Lung (tissue), 12 donors: ENCODE measurements around the gene SMCO4. TPM values are rescaled to one million over a fixed set of nuclear protein-coding genes. Genes with fewer than 3 reads are reported as not detected.
A peak's percentile ranks its signal among the peaks of the same experiment; 100 is the strongest.

ENCODE experiments used
- ATAC-seq: fragments of 200-7000 bp; cut with Tn5 transposase; one replicate; pipeline ENCODE4 v1.9.1; 2020; ENCODE audit warnings: moderate number of reproducible peaks; ENCODE audit not compliant: insufficient read depth, low FRiP score
- DNase-seq, 3 donors: peaks; one replicate each; pipeline ENCODE4 v3.0.0-alpha.2; 2013 to 2017
- H3K27ac ChIP-seq, 2 donors: one replicate each; pipeline ENCODE4 v1.5.1; 2013; ENCODE audit warnings: mild to moderate bottlenecking in 2 of 2, moderate library complexity in 2 of 2, control low read depth in 1 of 2, inconsistent platforms in 1 of 2, low read depth in 1 of 2, low read length in 1 of 2
- H3K27me3 ChIP-seq, 3 donors: one replicate each; pipeline ENCODE4 v1.5.1; 2013; ENCODE audit warnings: low read length in 2 of 3; ENCODE audit not compliant: control insufficient read depth in 3 of 3, insufficient read depth in 3 of 3
- H3K36me3 ChIP-seq, 4 donors: one replicate each; pipeline ENCODE4 v1.5.1; 2013; ENCODE audit warnings: low read length in 4 of 4, mild to moderate bottlenecking in 1 of 4, moderate library complexity in 1 of 4; ENCODE audit not compliant: control insufficient read depth in 4 of 4, insufficient read depth in 4 of 4
- H3K4me1 ChIP-seq, 5 donors: one replicate each; pipeline ENCODE4 v1.5.1; 2013; ENCODE audit warnings: low read length in 5 of 5, mild to moderate bottlenecking in 2 of 5, moderate library complexity in 1 of 5; ENCODE audit not compliant: control insufficient read depth in 5 of 5, insufficient read depth in 5 of 5
- H3K4me3 ChIP-seq: one replicate; pipeline ENCODE4 v1.5.1; 2013; ENCODE audit warnings: mild to moderate bottlenecking, control low read depth, moderate library complexity
- H3K9ac ChIP-seq, 2 donors: one replicate each; pipeline ENCODE4 v1.5.1; 2013; ENCODE audit warnings: low read length in 2 of 2, control low read depth in 1 of 2; ENCODE audit not compliant: insufficient read depth in 1 of 2
- H3K9me3 ChIP-seq, 4 donors: one replicate each; pipeline ENCODE4 v1.5.1; 2013; ENCODE audit warnings: low read length in 3 of 4, mild to moderate bottlenecking in 1 of 4, moderate library complexity in 1 of 4; ENCODE audit not compliant: control insufficient read depth in 4 of 4, insufficient read depth in 3 of 4
- WGBS, 2 donors: extraction: QIAGEN DNeasy Blood & Tissue Kit; methylation state at CpG; one replicate each; pipeline ENCODE4 v1.1.7; 2013; 5-methylcytosine and 5-hydroxymethylcytosine counted together
- polyA plus RNA-seq, 2 donors: library from polyadenylated mRNA; stranded (reverse); fragments of 200-250 nt; gene quantifications; one replicate each; pipeline ENCODE4 v1.2.1, GENCODE V29; 2013
- total RNA-seq, 2 donors: library from RNA; depleted of rRNA in 1 of 2; stranded (reverse); fragments of >200 nt in 1 of 2; gene quantifications; one replicate each; pipeline ENCODE4 v1.2.1, GENCODE V29; 2014 to 2021
- TF ChIP-seq, protein P1 (sequence below): IDR thresholded peaks from 2 replicates; pipeline ENCODE4 v1.5.1; 2012; ENCODE audit warnings: mild to moderate bottlenecking; ENCODE audit errors: control extremely low read depth, extremely low read depth
- donor health status: control.
- donor health status: control.
- donor health status: Bipolar disorder and iron deficiency.
- donor health status: healthy.
- donor health status: DM: yes; HTN: yes; CAD: no.

Gene SMCO4
- total and polyA plus RNA-seq, 4 donors: 27.0 to 132 (median 43.6) TPM

GRCh38 chr11:93540337-93540736, 2.9 kb downstream of the SMCO4 start:
- TF ChIP-seq, protein P1, sequence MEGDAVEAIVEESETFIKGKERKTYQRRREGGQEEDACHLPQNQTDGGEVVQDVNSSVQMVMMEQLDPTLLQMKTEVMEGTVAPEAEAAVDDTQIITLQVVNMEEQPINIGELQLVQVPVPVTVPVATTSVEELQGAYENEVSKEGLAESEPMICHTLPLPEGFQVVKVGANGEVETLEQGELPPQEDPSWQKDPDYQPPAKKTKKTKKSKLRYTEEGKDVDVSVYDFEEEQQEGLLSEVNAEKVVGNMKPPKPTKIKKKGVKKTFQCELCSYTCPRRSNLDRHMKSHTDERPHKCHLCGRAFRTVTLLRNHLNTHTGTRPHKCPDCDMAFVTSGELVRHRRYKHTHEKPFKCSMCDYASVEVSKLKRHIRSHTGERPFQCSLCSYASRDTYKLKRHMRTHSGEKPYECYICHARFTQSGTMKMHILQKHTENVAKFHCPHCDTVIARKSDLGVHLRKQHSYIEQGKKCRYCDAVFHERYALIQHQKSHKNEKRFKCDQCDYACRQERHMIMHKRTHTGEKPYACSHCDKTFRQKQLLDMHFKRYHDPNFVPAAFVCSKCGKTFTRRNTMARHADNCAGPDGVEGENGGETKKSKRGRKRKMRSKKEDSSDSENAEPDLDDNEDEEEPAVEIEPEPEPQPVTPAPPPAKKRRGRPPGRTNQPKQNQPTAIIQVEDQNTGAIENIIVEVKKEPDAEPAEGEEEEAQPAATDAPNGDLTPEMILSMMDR: no peak
- Histone ChIP-seq H3K36me3 (no peaks in the 10 kb centered on the region), H3K27me3 (no peaks in the 10 kb centered on the region), H3K4me1 (peaks cover 12 to 31% (median 19%) of the 10 kb centered on the region in 5 donors), H3K9ac (no peak overlapping the region), H3K27ac (no peak overlapping the region), H3K4me3 (no peak overlapping the region), H3K9me3 (no peaks in the 10 kb centered on the region)
- ATAC-seq (no peak), DNase-seq (no peak)
- WGBS, 2 donors: 78 to 91% methylated on average over 4 of the region's 4 CpGs

DNA sequence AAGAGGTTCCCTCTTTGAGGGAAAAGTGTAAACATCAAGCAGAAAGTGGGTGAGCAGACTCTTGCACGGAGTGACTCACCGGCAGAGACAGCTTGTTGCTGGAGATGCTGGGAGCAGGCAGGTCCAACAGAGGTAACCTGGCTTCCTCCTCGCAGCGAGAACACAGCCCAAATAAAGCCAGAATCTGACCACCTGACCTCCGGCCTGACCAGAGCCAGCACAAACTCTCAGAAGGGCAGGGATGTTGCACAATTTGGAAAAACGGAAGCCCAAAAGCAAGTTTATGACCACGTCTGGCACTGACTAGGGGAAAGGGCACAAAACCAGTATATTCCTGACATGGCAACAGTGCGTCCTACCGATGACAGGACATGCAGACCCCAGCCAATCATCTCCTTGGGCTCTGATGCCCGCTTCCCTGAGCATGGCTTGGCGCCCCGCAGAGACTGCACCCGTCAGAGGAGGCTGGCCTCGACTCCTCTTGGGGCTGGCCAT, 5.4 kb downstream of the SMCO4 start:
- Histone ChIP-seq H3K27ac (peak overlapping the region; percentile 82 to 87), H3K9me3 (no peaks in the 10 kb centered on the region), H3K9ac (no peak overlapping the region), H3K4me3 (no peak overlapping the region), H3K27me3 (no peaks in the 10 kb centered on the region), H3K4me1 (peaks cover 14 to 31% (median 19%) of the 10 kb centered on the region in 5 donors), H3K36me3 (no peaks in the 10 kb centered on the region)
- no peak for DNase-seq
- ATAC-seq: peak; percentile 80
- WGBS, 2 donors: 35 to 54% methylated on average over 14 of the region's 14 CpGs
- TF ChIP-seq, protein P1: no peak

- 26 to 44% methylated on average over 5 of the region's 5 CpGs for WGBS, 2 donors
- Histone ChIP-seq H3K4me1 (peaks cover 13 to 27% (median 19%) of the 10 kb centered on the region in 5 donors), H3K27me3 (no peaks in the 10 kb centered on the region), H3K27ac (peak overlapping the region; percentile 54 to 82), H3K36me3 (no peaks in the 10 kb centered on the region), H3K4me3 (no peak overlapping the region), H3K9ac (no peak overlapping the region), H3K9me3 (no peaks in the 10 kb centered on the region)
- ATAC-seq (no peak), DNase-seq (peak in 2 of 3 donors; percentile 43 to 72)
- TF ChIP-seq, protein P1: no peak
Measured at GRCh38 chr11:93537049-93537448, 6.1 kb downstream of the SMCO4 start.
